IPS-NIHi7 (cell line): ENCODE results near the gene MEIKIN.
"Not testable (repeated sequence)": the region's sequence is repeated elsewhere in the genome, so short reads cannot be mapped to it uniquely, and the experiment has no call there.

Source experiments
- DNase-seq: peaks from one replicate; pipeline ENCODE4 v3.0.0; 2012; ENCODE audit warnings: mixed read lengths; ENCODE audit errors: extremely low spot score

Gene MEIKIN

GRCh38 chr5:131812371-131813160 lies 132.9 kb downstream of the MEIKIN start:
- no peak for DNase-seq

- peak; percentile 47 for DNase-seq
Measured at GRCh38 chr5:131810510-131811249, 134.8 kb downstream of the MEIKIN start.

GRCh38 chr5:131796793-131797693 lies 148.4 kb downstream of the MEIKIN start, which contains the start of gene FNIP1:
Gene FNIP1, minus strand, starts transcription at chr5:131797017. Its CDS starts 96 bp downstream, at chr5:131796921.
- peak; percentile 100 for DNase-seq

- DNase-seq: peak; percentile 46
Measured at GRCh38 chr5:131795879-131796792, 149.3 kb downstream of the MEIKIN start.

GRCh38 chr5:131795228-131795627 lies 150.2 kb downstream of the MEIKIN start:
- no peak for DNase-seq

- no peak for DNase-seq
Measured at GRCh38 chr5:131794586-131794985, 150.9 kb downstream of the MEIKIN start.

- no peak for DNase-seq
Measured at GRCh38 chr5:131792896-131793295, 152.6 kb downstream of the MEIKIN start.

- no peak for DNase-seq
Measured at GRCh38 chr5:131791866-131792265, 153.6 kb downstream of the MEIKIN start.

GRCh38 chr5:131790550-131790949 lies 154.9 kb downstream of the MEIKIN start:
- DNase-seq: no peak

GRCh38 chr5:131789765-131790164 lies 155.7 kb downstream of the MEIKIN start:
- DNase-seq: no peak

GRCh38 chr5:131787736-131788135 lies 157.7 kb downstream of the MEIKIN start:
- DNase-seq: no peak

GRCh38 chr5:131786900-131787692 lies 158.4 kb downstream of the MEIKIN start:
- DNase-seq: no peak

GRCh38 chr5:131786036-131786435 lies 159.4 kb downstream of the MEIKIN start:
- no peak for DNase-seq

- DNase-seq: no peak
Measured at GRCh38 chr5:131783874-131784273, 161.6 kb downstream of the MEIKIN start.

- DNase-seq: no peak
Measured at GRCh38 chr5:131783357-131783756, 162.1 kb downstream of the MEIKIN start.

- no peak for DNase-seq
Measured at GRCh38 chr5:131782717-131783116, 162.7 kb downstream of the MEIKIN start.

- not testable (repeated sequence) for DNase-seq
Measured at GRCh38 chr5:131778141-131778540, 167.3 kb downstream of the MEIKIN start.

- no peak for DNase-seq
Measured at GRCh38 chr5:131776450-131776849, 169.0 kb downstream of the MEIKIN start.

- no peak for DNase-seq
Measured at GRCh38 chr5:131774652-131775367, 170.7 kb downstream of the MEIKIN start.
